ENCODE measurements around the gene ARHGEF12. TPM values are rescaled to one million over a fixed set of nuclear protein-coding genes. Genes with fewer than 3 reads are reported as not detected.
A peak's percentile ranks its signal among the peaks of the same experiment; 100 is the strongest.

Gene ARHGEF12
- total RNA-seq: 100 to 1,000 TPM in 2 of 4 donors, 10 to 100 TPM in 2; 80.5 to 129 (median 94.8) TPM
- polyA plus RNA-seq: 10 to 100 TPM; 18.6 to 25.2 (median 22.8) TPM

- peak; percentile 98 for DNase-seq
- peaks cover 0 to 2% (median 0%) of the 10 kb centered on the region in 4 donors for H3K36me3 ChIP-seq
- H3K4me3 ChIP-seq: peak within 1 kb of the TSS; percentile 58 to 95 (median 90)
- TF ChIP-seq POLR2AphosphoS5 (IDR thresholded peaks at IDR 0.05): peak; percentile 38 to 86 (median 80)
- TF ChIP-seq CTCF (IDR thresholded peaks at IDR 0.05): peak in 2 of 4 experiments; percentile 6 to 17
- TF ChIP-seq EP300 (IDR thresholded peaks at IDR 0.05): peak in 1 of 4 donors; percentile 37
- TF ChIP-seq POLR2A (IDR thresholded peaks at IDR 0.05): peak; percentile 37 to 46
- peak within 1 kb of the TSS; percentile 93 to 100 (median 99) for H3K27ac ChIP-seq
- peaks cover 0 to 75% (median 56%) of the 10 kb centered on the region in 4 donors for H3K4me1 ChIP-seq
- 0% methylated on average over 92 of the region's 92 CpGs for WGBS, 2 donors
- intact Hi-C loops (cut with DNase I): loop anchor here (1.0 to 10.0 kb wide), 3 partner anchors 64 to 349 kb away; no protein-coding TSS in a partner anchor
- H3K9me3 ChIP-seq: no peaks in the 10 kb centered on the region
- H3K27me3 ChIP-seq: no peaks in the 10 kb centered on the region
Observed at GRCh38 chr11:120335908-120336640, at the start of gene ARHGEF12. ARHGEF12 (plus strand) TSS chr11:120336413; CDS start chr11:120337244, 831 bp downstream.

- Histone ChIP-seq H3K36me3 (no peaks in the 10 kb centered on the region), H3K9me3 (no peaks in the 10 kb centered on the region), H3K27ac (no peak overlapping the region), H3K4me3 (no peak overlapping the region), H3K27me3 (peaks cover 0 to 10% (median 0%) of the 10 kb centered on the region in 3 donors), H3K4me1 (no peaks in the 10 kb centered on the region)
- WGBS, 2 donors: 85 to 90% methylated on average over 2 of the region's 2 CpGs
- no peak for DNase-seq
- intact Hi-C loops (cut with DNase I): no loop called here
- TF ChIP-seq POLR2A (IDR thresholded peaks at IDR 0.05): no peak
- TF ChIP-seq CTCF (IDR thresholded peaks at IDR 0.05): no peak
- TF ChIP-seq POLR2AphosphoS5 (IDR thresholded peaks at IDR 0.05): no peak
- TF ChIP-seq EP300 (IDR thresholded peaks at IDR 0.05): no peak
Observed at GRCh38 chr11:120288021-120288420, 48.2 kb upstream of the ARHGEF12 start.

- Histone ChIP-seq H3K27me3 (peaks cover 0 to 20% (median 0%) of the 10 kb centered on the region in 3 donors), H3K9me3 (no peaks in the 10 kb centered on the region), H3K27ac (no peak overlapping the region), H3K4me3 (no peak overlapping the region), H3K4me1 (no peaks in the 10 kb centered on the region), H3K36me3 (no peaks in the 10 kb centered on the region)
- no peak for DNase-seq
- intact Hi-C loops (cut with DNase I): no loop called here
- 71 to 89% methylated on average over 9 of the region's 9 CpGs for WGBS, 2 donors
- TF ChIP-seq POLR2A (IDR thresholded peaks at IDR 0.05): no peak
Observed at GRCh38 chr11:120289426-120289825, 46.8 kb upstream of the ARHGEF12 start.

- TF ChIP-seq POLR2A (IDR thresholded peaks at IDR 0.05): no peak
- no peak for TF ChIP-seq EP300 (IDR thresholded peaks at IDR 0.05)
- TF ChIP-seq CTCF (IDR thresholded peaks at IDR 0.05): no peak
- no peak for TF ChIP-seq POLR2AphosphoS5 (IDR thresholded peaks at IDR 0.05)
- intact Hi-C loops (cut with DNase I): no loop called here
- WGBS, 2 donors: 8 to 34% methylated on average over 3 of the region's 3 CpGs
- no peaks in the 10 kb centered on the region for H3K9me3 ChIP-seq
- no peak overlapping the region for H3K27ac ChIP-seq
- DNase-seq: no peak
- H3K27me3 ChIP-seq: peaks cover 0 to 28% (median 0%) of the 10 kb centered on the region in 3 donors
- H3K4me3 ChIP-seq: no peak overlapping the region
- H3K4me1 ChIP-seq: no peaks in the 10 kb centered on the region
- H3K36me3 ChIP-seq: no peaks in the 10 kb centered on the region
Observed at GRCh38 chr11:120290956-120291355, 45.3 kb upstream of the ARHGEF12 start.

- 72 to 80% methylated on average over 5 of the region's 5 CpGs for WGBS, 2 donors
- TF ChIP-seq POLR2AphosphoS5 (IDR thresholded peaks at IDR 0.05) (no peak), EP300 (IDR thresholded peaks at IDR 0.05) (no peak), CTCF (IDR thresholded peaks at IDR 0.05) (no peak)
- H3K27me3 ChIP-seq: peaks cover 0 to 32% (median 6%) of the 10 kb centered on the region in 3 donors
- no peaks in the 10 kb centered on the region for H3K36me3 ChIP-seq
- H3K4me3 ChIP-seq: no peak overlapping the region
- no peak overlapping the region for H3K27ac ChIP-seq
- no peak for DNase-seq
- no peaks in the 10 kb centered on the region for H3K9me3 ChIP-seq
- intact Hi-C loops (cut with DNase I): no loop called here
- H3K4me1 ChIP-seq: no peaks in the 10 kb centered on the region
Observed at GRCh38 chr11:120293038-120293800, 43.0 kb upstream of the ARHGEF12 start.

Data from sigmoid colon (tissue), 7 donors.